AG09319 (cell line): Measurements from ENCODE around the gene CGNL1.

Source experiments
- DNase-seq: peaks from one replicate; pipeline ENCODE4 v3.0.0-alpha.2; 2010; ENCODE audit warnings: low read depth; ENCODE audit errors: extremely low read depth
- CTCF ChIP-seq: IDR thresholded peaks from 2 replicates; pipeline ENCODE4 v1.5.1; 2011; ENCODE audit warnings: low read depth, mild to moderate bottlenecking, inconsistent platforms, low read length, moderate library complexity

CGNL1 gene

GRCh38 chr15:57353317-57353804, 22.9 kb upstream of the CGNL1 start:
- no peak for TF ChIP-seq CTCF
- no peak for DNase-seq

GRCh38 chr15:57354436-57355123, 21.7 kb upstream of the CGNL1 start:
- no peak for DNase-seq
- TF ChIP-seq CTCF: no peak

- TF ChIP-seq CTCF: no peak
Observed at GRCh38 chr15:57355259-57355658, 21.0 kb upstream of the CGNL1 start.

GRCh38 chr15:57356178-57356577, 20.1 kb upstream of the CGNL1 start:
- DNase-seq: no peak
- TF ChIP-seq CTCF: no peak

More at GRCh38 chr15:57355259-57355658, 21.0 kb upstream of the CGNL1 start:
- no peak for DNase-seq

GRCh38 chr15:57356636-57357035, 19.7 kb upstream of the CGNL1 start:
- TF ChIP-seq CTCF: no peak
- no peak for DNase-seq

- TF ChIP-seq CTCF: no peak
- DNase-seq: no peak
Observed at GRCh38 chr15:57357799-57358198, 18.5 kb upstream of the CGNL1 start.

GRCh38 chr15:57358571-57358970, 17.7 kb upstream of the CGNL1 start:
- no peak for DNase-seq
- no peak for TF ChIP-seq CTCF
